Activated CD8-positive, alpha-beta memory T cell treated with anti-CD3 and anti-CD28 coated beads for 4 hours (primary cell): Measurements from ENCODE around the gene NUF2.
"Not testable (repeated sequence)": the region's sequence is repeated elsewhere in the genome, so short reads cannot be mapped to it uniquely, and the experiment has no call there.

ENCODE experiments used
- DNase-seq, 2 donors: peaks; one replicate each; pipeline ENCODE4 v3.0.0-alpha.2; 2020; ENCODE audit warnings: low read depth in 2 of 2

Gene NUF2

GRCh38 chr1:163321311-163322305 lies at the start of gene NUF2:
Gene NUF2 (plus strand): TSS chr1:163321954. CDS start chr1:163326052, 4,098 bp downstream.
- peak; percentile 92 to 93 for DNase-seq

GRCh38 chr1:163273766-163274441 lies 47.9 kb upstream of the NUF2 start:
- DNase-seq = no peak

- no peak for DNase-seq
Observed at GRCh38 chr1:163275222-163275621, 46.5 kb upstream of the NUF2 start.

- DNase-seq = no peak
Observed at GRCh38 chr1:163278602-163279001, 43.2 kb upstream of the NUF2 start.

- not testable (repeated sequence) for DNase-seq
Observed at GRCh38 chr1:163284867-163285266, 36.9 kb upstream of the NUF2 start.

- DNase-seq = no peak
Observed at GRCh38 chr1:163290025-163290640, 31.6 kb upstream of the NUF2 start.

GRCh38 chr1:163291461-163291860 lies 30.3 kb upstream of the NUF2 start:
- no peak for DNase-seq

GRCh38 chr1:163292153-163292552 lies 29.6 kb upstream of the NUF2 start:
- not testable (repeated sequence) for DNase-seq

- DNase-seq = not testable (repeated sequence)
Observed at GRCh38 chr1:163293497-163293896, 28.3 kb upstream of the NUF2 start.

- DNase-seq = no peak
Observed at GRCh38 chr1:163295949-163296348, 25.8 kb upstream of the NUF2 start.

GRCh38 chr1:163296504-163297263 lies 25.1 kb upstream of the NUF2 start:
- DNase-seq = no peak

GRCh38 chr1:163298365-163298764 lies 23.4 kb upstream of the NUF2 start:
- no peak for DNase-seq

- no peak for DNase-seq
Observed at GRCh38 chr1:163300568-163300967, 21.2 kb upstream of the NUF2 start.

GRCh38 chr1:163303561-163303960 lies 18.2 kb upstream of the NUF2 start:
- no peak for DNase-seq

GRCh38 chr1:163305441-163305840 lies 16.3 kb upstream of the NUF2 start:
- DNase-seq = no peak

GRCh38 chr1:163307479-163308171 lies 14.1 kb upstream of the NUF2 start:
- no peak for DNase-seq

GRCh38 chr1:163308811-163309210 lies 12.9 kb upstream of the NUF2 start:
- no peak for DNase-seq

- peak; percentile 1 to 5 for DNase-seq
Observed at GRCh38 chr1:163315773-163316374, 5.9 kb upstream of the NUF2 start.

GRCh38 chr1:163320891-163321290 lies 863 bp upstream of the NUF2 start:
- no peak for DNase-seq

GRCh38 chr1:163323339-163323738 lies 1.6 kb downstream of the NUF2 start:
- not testable (repeated sequence) for DNase-seq

GRCh38 chr1:163331116-163331515 lies 9.4 kb downstream of the NUF2 start:
- no peak for DNase-seq
